ENCODE results near the gene DCTD. TPM values are rescaled to one million over a fixed set of nuclear protein-coding genes. Genes with fewer than 3 reads are reported as not detected.
A peak's percentile ranks its signal among the peaks of the same experiment; 100 is the strongest.

DCTD gene
- total and polyA plus RNA-seq, 7 donors: 30.5 to 63.4 (median 47.3) TPM

GRCh38 chr4:182879913-182880312 lies 37.3 kb downstream of the DCTD start:
- DNase-seq (no peak), ATAC-seq (peak in 1 of 4 donors; percentile 7)
- Histone ChIP-seq H3K27me3 (ENCODE audit: insufficient read depth in 3 of 3, low read length in 2 of 3) (no peaks in the 10 kb centered on the region), H3K4me3 (no peak overlapping the region), H3K9me3 (no peaks in the 10 kb centered on the region), H3K36me3 (ENCODE audit: insufficient read depth in 1 of 2, low read depth in 1 of 2) (peaks cover 0 to 15% of the 10 kb centered on the region in 2 donors), H3K4me1 (no peaks in the 10 kb centered on the region), H3K27ac (no peak overlapping the region)
- intact Hi-C loops (cut with DNase I): no loop called here
- TF ChIP-seq CTCF (IDR thresholded peaks at IDR 0.05): no peak
- WGBS, 3 donors: 78 to 81% (median 81%) methylated on average over 8 to 9 of the region's 9 CpGs

GRCh38 chr4:182878633-182879495 lies 38.3 kb downstream of the DCTD start:
- intact Hi-C loops (cut with DNase I): no loop called here
- no peaks in the 10 kb centered on the region for H3K9me3 ChIP-seq
- DNase-seq (no peak), ATAC-seq (no peak)
- TF ChIP-seq CTCF (IDR thresholded peaks at IDR 0.05): no peak
- no peaks in the 10 kb centered on the region for H3K27me3 ChIP-seq (ENCODE audit: insufficient read depth in 3 of 3, low read length in 2 of 3)
- H3K36me3 ChIP-seq (ENCODE audit: insufficient read depth in 1 of 2, low read depth in 1 of 2): peaks cover 0 to 15% of the 10 kb centered on the region in 2 donors
- no peaks in the 10 kb centered on the region for H3K4me1 ChIP-seq
- no peak overlapping the region for H3K27ac ChIP-seq
- no peak overlapping the region for H3K4me3 ChIP-seq
- 66 to 83% (median 77%) methylated on average over 16 of the region's 16 CpGs for WGBS, 3 donors

- Histone ChIP-seq H3K4me3 (no peak overlapping the region), H3K36me3 (ENCODE audit: insufficient read depth in 1 of 2, low read depth in 1 of 2) (peaks cover 0 to 10% of the 10 kb centered on the region in 2 donors), H3K9me3 (no peaks in the 10 kb centered on the region), H3K4me1 (no peaks in the 10 kb centered on the region), H3K27me3 (ENCODE audit: insufficient read depth in 3 of 3, low read length in 2 of 3) (no peaks in the 10 kb centered on the region), H3K27ac (no peak overlapping the region)
- no peak for TF ChIP-seq CTCF (IDR thresholded peaks at IDR 0.05)
- 91 to 95% (median 94%) methylated on average over 9 of the region's 9 CpGs for WGBS, 3 donors
- DNase-seq (no peak), ATAC-seq (no peak)
- intact Hi-C loops (cut with DNase I): no loop called here
Observed at GRCh38 chr4:182877326-182877883, 39.8 kb downstream of the DCTD start.

- 83 to 92% (median 86%) methylated on average over 8 of the region's 8 CpGs for WGBS, 3 donors
- intact Hi-C loops (cut with DNase I): no loop called here
- TF ChIP-seq CTCF (IDR thresholded peaks at IDR 0.05): no peak
- Histone ChIP-seq H3K4me3 (no peak overlapping the region), H3K27me3 (ENCODE audit: insufficient read depth in 3 of 3, low read length in 2 of 3) (no peaks in the 10 kb centered on the region), H3K9me3 (no peaks in the 10 kb centered on the region), H3K4me1 (no peaks in the 10 kb centered on the region), H3K36me3 (ENCODE audit: insufficient read depth in 1 of 2, low read depth in 1 of 2) (peaks cover 0 to 7% of the 10 kb centered on the region in 2 donors), H3K27ac (no peak overlapping the region)
- no peak for ATAC-seq
- no peak for DNase-seq
Observed at GRCh38 chr4:182876427-182876826, 40.8 kb downstream of the DCTD start.

Measured in psoas muscle (tissue), 8 donors.